Mesenchymal stem cell (in vitro differentiated cells and primary cell): ENCODE measurements around the gene MYO19.

Experiments
- DNase-seq: peaks from one replicate; pipeline ENCODE4 v3.0.0-alpha.2; 2013
- H2AFZ ChIP-seq: one replicate; pipeline ENCODE4 v1.6.1; 2013; ENCODE audit warnings: low read depth, mild to moderate bottlenecking, control low read depth, inconsistent platforms, low read length, moderate library complexity
- H2AK5ac ChIP-seq: 2 replicates; pipeline ENCODE4 v1.6.1; 2013; ENCODE audit warnings: low read length, moderate library complexity, mild to moderate bottlenecking, inconsistent platforms; ENCODE audit not compliant: severe bottlenecking
- H2BK120ac ChIP-seq: one replicate; pipeline ENCODE4 v1.6.1; 2013; ENCODE audit warnings: low read depth, mild to moderate bottlenecking, inconsistent platforms, low read length, moderate library complexity
- H2BK12ac ChIP-seq, 2 experiments: one replicate each; pipeline ENCODE4 v1.6.1; 2013; ENCODE audit warnings: inconsistent platforms in 2 of 2, low read length in 2 of 2, mild to moderate bottlenecking in 2 of 2, moderate library complexity in 2 of 2, control low read depth in 1 of 2
- H2BK15ac ChIP-seq: one replicate; pipeline ENCODE4 v1.6.1; 2013; ENCODE audit warnings: mild to moderate bottlenecking, low read depth, inconsistent platforms; ENCODE audit not compliant: poor library complexity, severe bottlenecking
- H2BK5ac ChIP-seq: 2 replicates; pipeline ENCODE4 v1.6.1; 2013; ENCODE audit warnings: low read depth, mild to moderate bottlenecking, low read length, control low read depth, inconsistent platforms; ENCODE audit not compliant: poor library complexity, severe bottlenecking
- H3K14ac ChIP-seq, 2 experiments: one replicate each; pipeline ENCODE4 v1.6.1; 2013; ENCODE audit warnings: inconsistent platforms in 2 of 2, low read length in 2 of 2, control low read depth in 1 of 2, mild to moderate bottlenecking in 1 of 2, moderate library complexity in 1 of 2
- H3K18ac ChIP-seq, 2 experiments: one replicate each; pipeline ENCODE4 v1.6.1; 2013; ENCODE audit warnings: inconsistent platforms in 2 of 2, low read length in 2 of 2, control low read depth in 1 of 2, low read depth in 1 of 2, mild to moderate bottlenecking in 1 of 2
- H3K23ac ChIP-seq, 2 experiments: one replicate each; pipeline ENCODE4 v1.6.1; 2013; ENCODE audit warnings: inconsistent platforms in 2 of 2, low read length in 2 of 2, mild to moderate bottlenecking in 2 of 2, moderate library complexity in 2 of 2, control low read depth in 1 of 2
- H3K27ac ChIP-seq: 2 replicates; pipeline ENCODE4 v1.5.1; 2013; ENCODE audit warnings: mild to moderate bottlenecking, moderate library complexity, low read length, control low read depth, inconsistent platforms; ENCODE audit not compliant: poor library complexity, severe bottlenecking
- H3K27me3 ChIP-seq, 2 experiments: 2 replicates each; pipeline versions ENCODE4 v1.6.1 to v1.7.0; 2013; ENCODE audit warnings: low read length in 2 of 2, mild to moderate bottlenecking in 2 of 2, moderate library complexity in 2 of 2, control low read depth in 1 of 2, inconsistent platforms in 1 of 2; ENCODE audit not compliant: control insufficient read depth in 1 of 2, insufficient read depth in 1 of 2
- H3K36me3 ChIP-seq, 2 experiments: 2 replicates each; pipeline versions ENCODE4 v1.6.1 to v1.7.0; 2013; ENCODE audit warnings: low read length in 2 of 2, control low read depth in 1 of 2, inconsistent platforms in 1 of 2, low read depth in 1 of 2, mild to moderate bottlenecking in 1 of 2; ENCODE audit not compliant: insufficient read depth in 2 of 2, control insufficient read depth in 1 of 2
- H3K4ac ChIP-seq, 2 experiments: one replicate each; pipeline ENCODE4 v1.6.1; 2013; ENCODE audit warnings: inconsistent platforms in 2 of 2, low read length in 2 of 2, mild to moderate bottlenecking in 2 of 2, moderate library complexity in 2 of 2, control low read depth in 1 of 2, low read depth in 1 of 2
- H3K4me1 ChIP-seq: 2 replicates; pipeline ENCODE4 v1.6.1; 2013; ENCODE audit warnings: low read depth, low read length, control low read depth; ENCODE audit not compliant: control insufficient read depth, insufficient read depth
- H3K4me2 ChIP-seq: 2 replicates; pipeline ENCODE4 v1.6.1; 2013; ENCODE audit warnings: low read length, mild to moderate bottlenecking, inconsistent platforms; ENCODE audit not compliant: poor library complexity, severe bottlenecking
- H3K4me3 ChIP-seq, 2 experiments: 2 replicates each; pipeline versions ENCODE4 v1.5.1 to v1.7.0; 2013; ENCODE audit warnings: low read length in 2 of 2, mild to moderate bottlenecking in 2 of 2, control low read depth in 1 of 2, low read depth in 1 of 2; ENCODE audit not compliant: insufficient read depth in 1 of 2
- H3K79me1 ChIP-seq: replicated peaks from 2 replicates; pipeline ENCODE4 v1.6.1; 2013; ENCODE audit warnings: mild to moderate bottlenecking, control low read depth, low read length, inconsistent platforms; ENCODE audit not compliant: poor library complexity, severe bottlenecking
- H3K9ac ChIP-seq: 2 replicates; pipeline ENCODE4 v1.7.0; 2013; ENCODE audit warnings: mild to moderate bottlenecking, low read length, moderate library complexity
- H3K9me3 ChIP-seq: 2 replicates; pipeline ENCODE4 v1.7.0; 2013; ENCODE audit warnings: mild to moderate bottlenecking, low read length; ENCODE audit not compliant: control insufficient read depth
- H4K8ac ChIP-seq: one replicate; pipeline ENCODE4 v1.6.1; 2013; ENCODE audit warnings: inconsistent platforms, mild to moderate bottlenecking, low read length, moderate library complexity
- H4K91ac ChIP-seq: one replicate; pipeline ENCODE4 v1.6.1; 2013; ENCODE audit warnings: mild to moderate bottlenecking, low read length, inconsistent platforms
- WGBS: methylation state at CpG from one replicate; pipeline ENCODE4 v1.1.7; 2013; ENCODE audit warnings: mixed read lengths; 5-methylcytosine and 5-hydroxymethylcytosine counted together

The MYO19 gene

DNA sequence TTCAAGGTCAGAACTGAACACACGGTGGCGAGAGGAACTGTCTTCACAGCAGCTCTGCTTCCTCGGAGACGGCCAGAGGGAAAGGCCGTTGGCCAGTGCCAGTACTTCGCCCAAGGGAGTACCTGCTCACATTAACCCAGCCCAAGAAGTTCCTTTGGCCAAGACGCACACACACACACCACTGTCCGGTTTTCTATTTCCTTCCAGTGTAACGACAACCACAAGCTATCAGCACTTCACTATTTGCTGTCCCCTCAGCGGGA is 9.3 kb upstream of the MYO19 start:
- Histone ChIP-seq H2BK12ac (no peak overlapping the region), H2AK5ac (no peak overlapping the region), H2BK120ac (no peak overlapping the region), H3K4me2 (peak overlapping the region; percentile 70), H3K18ac (peak overlapping the region; percentile 94), H3K27ac (peak overlapping the region; percentile 96), H4K8ac (no peak overlapping the region), H2AFZ (no peak overlapping the region), H3K9me3 (no peaks in the 10 kb centered on the region), H3K14ac (peak overlapping the region in 1 of 2 experiments; percentile 76), H3K27me3 (no peaks in the 10 kb centered on the region), H3K79me1 (peaks cover 5% of the 10 kb centered on the region), H3K9ac (peak overlapping the region; percentile 99), H3K4me3 (peak overlapping the region; percentile 79 to 87), H2BK5ac (no peak overlapping the region), H3K4me1 (peaks cover 3% of the 10 kb centered on the region), H4K91ac (peak overlapping the region; percentile 92), H3K23ac (no peak overlapping the region), H3K36me3 (peaks cover 0 to 25% of the 10 kb centered on the region in 2 experiments), H2BK15ac (no peak overlapping the region), H3K4ac (peak overlapping the region; percentile 26 to 97)
- WGBS, result 1% methylated on average over 10 of the region's 10 CpGs
- peak; percentile 78 for DNase-seq

DNA sequence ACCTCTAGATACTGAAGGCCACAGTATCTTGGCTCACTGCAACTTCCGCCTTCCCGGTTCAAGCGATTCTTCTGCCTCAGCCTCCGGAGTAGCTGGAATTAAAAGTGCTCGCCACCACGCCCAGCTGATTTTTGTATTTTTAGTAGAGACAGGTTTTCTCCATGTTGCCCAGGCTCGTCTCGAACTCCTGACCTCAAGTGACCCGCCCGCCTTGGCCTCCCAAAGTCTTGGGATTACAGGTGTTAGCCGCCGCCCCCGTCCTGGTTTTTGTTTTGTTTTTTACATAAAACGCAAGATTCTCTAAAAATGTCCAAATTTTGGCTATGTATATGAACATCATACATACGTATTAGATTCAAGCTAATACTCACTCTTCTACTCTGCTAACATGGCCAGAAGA is 8.1 kb upstream of the MYO19 start:
- Histone ChIP-seq H2BK15ac (no peak overlapping the region), H2BK12ac (no peak overlapping the region), H2AFZ (no peak overlapping the region), H2BK120ac (no peak overlapping the region), H3K23ac (no peak overlapping the region), H4K91ac (no peak overlapping the region), H3K4me1 (no peaks in the 10 kb centered on the region), H2BK5ac (no peak overlapping the region), H3K9ac (no peak overlapping the region), H2AK5ac (no peak overlapping the region), H3K36me3 (peaks cover 0 to 33% of the 10 kb centered on the region in 2 experiments), H3K4ac (no peak overlapping the region), H3K9me3 (no peaks in the 10 kb centered on the region), H3K27me3 (no peaks in the 10 kb centered on the region), H3K27ac (no peak overlapping the region), H3K4me2 (no peak overlapping the region), H3K14ac (no peak overlapping the region), H4K8ac (no peak overlapping the region), H3K79me1 (peaks cover 7% of the 10 kb centered on the region), H3K18ac (no peak overlapping the region), H3K4me3 (no peak overlapping the region)
- 97% methylated on average over 15 of the region's 15 CpGs for WGBS
- DNase-seq, result no peak

DNA sequence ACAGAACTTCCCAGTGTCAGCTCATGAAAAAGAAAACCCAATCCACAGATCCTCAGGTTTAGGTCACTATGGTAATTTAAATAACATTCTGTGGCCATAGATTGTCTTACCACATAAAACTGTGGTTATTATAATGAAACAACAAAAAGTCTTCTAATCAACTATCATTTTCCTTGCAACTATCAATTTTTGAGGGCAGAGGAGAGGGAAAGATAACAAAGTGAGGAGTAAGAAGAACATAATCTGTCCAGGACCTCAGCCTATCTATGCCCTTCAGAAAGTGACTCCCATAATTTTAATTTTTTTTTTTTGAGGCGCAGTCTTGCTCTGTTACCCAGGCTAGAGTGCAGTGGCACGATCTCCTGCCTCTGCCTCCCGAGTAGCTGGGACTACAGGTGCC is 6.0 kb upstream of the MYO19 start:
- Histone ChIP-seq H2BK5ac (no peak overlapping the region), H3K9me3 (no peaks in the 10 kb centered on the region), H3K4ac (no peak overlapping the region), H3K23ac (no peak overlapping the region), H3K9ac (no peak overlapping the region), H3K4me2 (no peak overlapping the region), H4K91ac (no peak overlapping the region), H3K79me1 (peaks cover 16% of the 10 kb centered on the region), H3K4me3 (no peak overlapping the region), H3K18ac (no peak overlapping the region), H3K36me3 (peaks cover 0 to 38% of the 10 kb centered on the region in 2 experiments), H2BK120ac (no peak overlapping the region), H4K8ac (no peak overlapping the region), H3K27ac (no peak overlapping the region), H2AK5ac (no peak overlapping the region), H3K4me1 (no peaks in the 10 kb centered on the region), H3K27me3 (no peaks in the 10 kb centered on the region), H2BK12ac (no peak overlapping the region), H3K14ac (no peak overlapping the region), H2BK15ac (no peak overlapping the region), H2AFZ (no peak overlapping the region)
- no peak for DNase-seq
- WGBS, result 100% methylated on average over 3 of the region's 3 CpGs

DNA sequence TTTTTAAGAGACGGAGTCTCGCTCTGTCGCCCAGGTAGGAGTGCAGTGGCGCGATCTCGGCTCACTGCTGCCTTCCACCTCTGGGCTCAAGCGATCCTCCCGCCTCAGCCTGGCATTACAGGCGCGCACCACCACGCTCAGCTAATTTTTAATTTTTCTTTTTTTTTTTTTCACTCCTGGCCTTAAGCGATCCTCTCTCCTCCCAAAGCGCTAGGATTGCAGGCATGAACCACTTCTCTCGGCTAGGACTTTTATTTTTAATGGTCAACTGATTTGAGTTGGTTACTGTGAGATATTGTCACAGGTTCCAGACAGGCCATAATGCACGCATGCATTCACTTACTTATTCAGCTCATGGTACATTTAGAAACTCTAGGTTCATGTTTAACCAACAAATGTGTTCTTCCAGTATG is 1.0 kb upstream of the MYO19 start:
- no peak overlapping the region for H3K23ac ChIP-seq
- H2AK5ac ChIP-seq, result peak overlapping the region; percentile 61
- H3K4me1 ChIP-seq, result peaks cover 6% of the 10 kb centered on the region
- peak overlapping the region; percentile 77 for H3K27ac ChIP-seq
- peaks cover 11 to 57% of the 10 kb centered on the region in 2 experiments for H3K36me3 ChIP-seq
- no peaks in the 10 kb centered on the region for H3K27me3 ChIP-seq
- no peak overlapping the region for H4K91ac ChIP-seq
- peak overlapping the region; percentile 97 for H3K4me2 ChIP-seq
- 3% methylated on average over 8 of the region's 15 CpGs for WGBS
- H3K14ac ChIP-seq, result no peak overlapping the region
- peak overlapping the region in 1 of 2 experiments; percentile 63 for H3K4ac ChIP-seq
- no peak overlapping the region for H2BK15ac ChIP-seq
- peak overlapping the region; percentile 99 for H3K9ac ChIP-seq
- no peak overlapping the region for H4K8ac ChIP-seq
- peaks cover 35% of the 10 kb centered on the region for H3K79me1 ChIP-seq
- no peak overlapping the region for H2AFZ ChIP-seq
- no peak overlapping the region for H2BK5ac ChIP-seq
- H2BK12ac ChIP-seq, result no peak overlapping the region
- H3K9me3 ChIP-seq, result no peaks in the 10 kb centered on the region
- DNase-seq, result no peak
- H3K4me3 ChIP-seq, result peak overlapping the region; percentile 76 to 96
- H2BK120ac ChIP-seq, result no peak overlapping the region
- no peak overlapping the region for H3K18ac ChIP-seq
